WERI-Rb-1 (cell line): Measurements from ENCODE around the gene DENND1A.

Source experiments
- DNase-seq: peaks from one replicate; pipeline ENCODE4 v3.0.0-alpha.2; 2020
- H3K27ac ChIP-seq: fragments of 250-450 bp; sonication (Bioruptor Pico); 2 replicates; pipeline ENCODE4 v1.5.1; 2020; ENCODE audit warnings: mild to moderate bottlenecking, moderate library complexity
- H3K27me3 ChIP-seq: fragments of 250-450 bp; sonication (Bioruptor Pico); 2 replicates; pipeline ENCODE4 v1.5.1; 2021; ENCODE audit warnings: mild to moderate bottlenecking, low read depth, moderate library complexity; ENCODE audit not compliant: insufficient read depth, severe bottlenecking
- H3K36me3 ChIP-seq: fragments of 250-450 bp; sonication (Bioruptor Pico); 2 replicates; pipeline ENCODE4 v1.5.1; 2020; ENCODE audit warnings: mild to moderate bottlenecking, moderate library complexity
- H3K4me3 ChIP-seq: 2 replicates; pipeline ENCODE4 v1.5.1; 2011; ENCODE audit warnings: low read depth, mild to moderate bottlenecking, control low read depth, low read length
- H3K9me3 ChIP-seq: fragments of 250-450 bp; sonication (Bioruptor Pico); 2 replicates; pipeline ENCODE4 v1.5.1; 2021; ENCODE audit warnings: mild to moderate bottlenecking, moderate library complexity; ENCODE audit not compliant: severe bottlenecking
- TF ChIP-seq, protein P1 (sequence below): IDR thresholded peaks from 2 replicates; pipeline ENCODE4 v1.5.1; 2011; ENCODE audit warnings: low read depth, mild to moderate bottlenecking, control low read depth, inconsistent platforms, low read length

DENND1A gene

DNA sequence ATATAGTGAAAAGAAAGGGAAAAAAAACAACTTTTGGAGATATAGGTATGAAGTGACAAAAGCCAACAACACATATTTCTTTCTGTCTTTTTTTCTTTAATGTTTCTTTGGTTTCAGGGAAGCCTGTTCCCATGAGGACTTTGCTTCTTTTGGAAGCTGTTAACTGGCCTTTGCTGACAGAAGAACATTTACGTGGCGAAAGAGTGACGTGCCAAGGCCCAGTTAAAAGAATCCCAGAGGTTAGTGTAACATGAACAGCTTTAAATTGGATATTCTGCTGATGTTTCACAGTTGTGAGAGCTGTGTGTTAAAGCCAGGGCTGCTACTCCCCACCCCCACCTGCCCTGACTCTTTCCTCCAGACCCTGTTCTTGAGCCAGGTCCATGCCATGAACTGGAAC is 298.1 kb downstream of the DENND1A start:
- peaks cover 15% of the 10 kb centered on the region for H3K36me3 ChIP-seq
- H3K9me3 ChIP-seq: no peaks in the 10 kb centered on the region
- TF ChIP-seq, protein P1, sequence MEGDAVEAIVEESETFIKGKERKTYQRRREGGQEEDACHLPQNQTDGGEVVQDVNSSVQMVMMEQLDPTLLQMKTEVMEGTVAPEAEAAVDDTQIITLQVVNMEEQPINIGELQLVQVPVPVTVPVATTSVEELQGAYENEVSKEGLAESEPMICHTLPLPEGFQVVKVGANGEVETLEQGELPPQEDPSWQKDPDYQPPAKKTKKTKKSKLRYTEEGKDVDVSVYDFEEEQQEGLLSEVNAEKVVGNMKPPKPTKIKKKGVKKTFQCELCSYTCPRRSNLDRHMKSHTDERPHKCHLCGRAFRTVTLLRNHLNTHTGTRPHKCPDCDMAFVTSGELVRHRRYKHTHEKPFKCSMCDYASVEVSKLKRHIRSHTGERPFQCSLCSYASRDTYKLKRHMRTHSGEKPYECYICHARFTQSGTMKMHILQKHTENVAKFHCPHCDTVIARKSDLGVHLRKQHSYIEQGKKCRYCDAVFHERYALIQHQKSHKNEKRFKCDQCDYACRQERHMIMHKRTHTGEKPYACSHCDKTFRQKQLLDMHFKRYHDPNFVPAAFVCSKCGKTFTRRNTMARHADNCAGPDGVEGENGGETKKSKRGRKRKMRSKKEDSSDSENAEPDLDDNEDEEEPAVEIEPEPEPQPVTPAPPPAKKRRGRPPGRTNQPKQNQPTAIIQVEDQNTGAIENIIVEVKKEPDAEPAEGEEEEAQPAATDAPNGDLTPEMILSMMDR: no peak
- no peak overlapping the region for H3K27ac ChIP-seq
- H3K27me3 ChIP-seq: no peaks in the 10 kb centered on the region
- H3K4me3 ChIP-seq: no peak overlapping the region
- DNase-seq: no peak

DNA sequence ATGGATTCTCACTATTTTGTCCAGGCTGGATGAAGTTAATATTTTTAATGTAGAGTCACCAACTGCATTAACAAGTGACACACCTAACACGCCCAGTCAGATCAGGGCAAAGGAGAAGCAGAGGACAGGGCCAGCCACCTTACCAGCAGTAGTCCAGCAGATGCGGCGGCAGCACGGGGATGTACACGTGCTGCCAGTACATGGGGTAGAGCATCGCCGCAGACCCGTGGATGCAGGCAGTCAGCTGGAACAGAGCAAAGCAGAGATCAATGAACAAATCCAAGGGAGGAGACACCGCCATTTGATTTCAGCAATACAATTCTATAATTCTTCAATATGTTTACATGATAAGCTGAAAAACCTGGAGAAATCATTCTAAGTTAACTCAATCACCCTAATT is 299.7 kb downstream of the DENND1A start:
- no peaks in the 10 kb centered on the region for H3K27me3 ChIP-seq
- H3K36me3 ChIP-seq: peaks cover 15% of the 10 kb centered on the region
- TF ChIP-seq, protein P1: no peak
- H3K4me3 ChIP-seq: no peak overlapping the region
- no peaks in the 10 kb centered on the region for H3K9me3 ChIP-seq
- H3K27ac ChIP-seq: no peak overlapping the region
- no peak for DNase-seq

- Histone ChIP-seq H3K36me3 (peaks cover 16% of the 10 kb centered on the region), H3K27ac (no peak overlapping the region), H3K27me3 (no peaks in the 10 kb centered on the region), H3K4me3 (no peak overlapping the region), H3K9me3 (no peaks in the 10 kb centered on the region)
- TF ChIP-seq, protein P1: no peak
- no peak for DNase-seq
Measured at GRCh38 chr9:123629531-123629930, 300.4 kb downstream of the DENND1A start.

DNA sequence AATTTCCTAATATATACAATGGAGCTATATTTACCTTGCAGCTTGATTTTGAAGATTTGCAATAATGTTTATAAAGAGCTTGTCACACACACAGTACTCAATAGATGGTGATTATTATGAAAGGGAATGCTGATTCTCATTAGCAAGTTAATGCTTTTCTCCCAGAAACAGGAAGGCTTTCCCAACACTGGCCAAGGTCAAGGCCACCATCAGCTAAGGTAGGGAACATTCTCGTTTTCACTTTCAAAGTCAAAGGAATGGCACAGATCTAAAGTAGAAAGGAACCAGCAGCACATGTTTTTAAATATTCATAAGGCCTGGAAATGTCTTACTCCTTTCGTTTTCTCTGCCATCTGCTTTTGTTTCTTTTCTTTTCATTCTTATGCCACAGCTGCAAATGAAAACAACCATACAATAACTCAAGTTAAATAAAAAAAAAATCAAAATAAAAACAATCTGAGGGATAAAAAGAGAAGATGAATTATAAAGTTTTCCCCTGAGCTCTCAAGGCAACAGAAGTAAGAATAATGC is 307.1 kb downstream of the DENND1A start:
- DNase-seq: no peak
- no peak overlapping the region for H3K4me3 ChIP-seq
- TF ChIP-seq, protein P1: no peak

DNA sequence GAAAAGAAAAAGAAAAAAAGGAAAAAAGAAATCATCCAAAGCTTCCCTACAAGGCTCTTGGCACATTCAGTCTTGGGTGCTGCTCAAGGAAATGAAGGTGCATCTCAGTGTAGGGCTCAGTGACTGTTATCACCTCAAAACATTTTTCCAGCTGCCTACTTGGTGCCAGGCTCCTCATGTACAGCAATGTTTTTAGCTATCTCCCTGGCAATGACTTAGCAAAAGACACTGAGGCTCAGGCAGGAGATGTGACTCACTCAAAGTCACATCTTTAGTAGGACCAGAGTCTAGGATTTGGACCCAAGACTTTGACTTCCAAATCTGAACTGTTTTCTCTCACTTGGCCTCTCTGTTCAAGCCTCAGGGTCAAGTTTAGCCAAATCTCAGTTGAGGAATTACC is 309.7 kb downstream of the DENND1A start:
- H3K27me3 ChIP-seq: no peaks in the 10 kb centered on the region
- no peak for DNase-seq
- TF ChIP-seq, protein P1: no peak

More for the DNA sequence above, 307.1 kb downstream of the DENND1A start:
- H3K27ac ChIP-seq: no peak overlapping the region
- H3K9me3 ChIP-seq: no peaks in the 10 kb centered on the region
- H3K36me3 ChIP-seq: peaks cover 9% of the 10 kb centered on the region
- no peaks in the 10 kb centered on the region for H3K27me3 ChIP-seq

More for the DNA sequence above, 309.7 kb downstream of the DENND1A start:
- Histone ChIP-seq H3K4me3 (no peak overlapping the region), H3K27ac (no peak overlapping the region), H3K36me3 (peaks cover 9% of the 10 kb centered on the region), H3K9me3 (no peaks in the 10 kb centered on the region)
